Common myeloid progenitor, CD34-positive (primary cell): ENCODE data around the gene SEC23A.
"Not testable (repeated sequence)": the region's sequence is repeated elsewhere in the genome, so short reads cannot be mapped to it uniquely, and the experiment has no call there.

Source experiments
- CTCF ChIA-PET: fragments of 350-600 bp; sonication (Branson Sonifier 250); formaldehyde crosslinking; loops from one replicate; lab custom pipeline; 2021; ENCODE audit warnings: antibody characterized with exemption; lab: Charles Lee
- POLR2A ChIA-PET: fragments of 350-600 bp; sonication (Branson Sonifier 250); formaldehyde crosslinking; loops from one replicate; lab custom pipeline; 2021; ENCODE audit warnings: antibody characterized with exemption; lab: Charles Lee
- DNase-seq, 3 donors: peaks; one replicate each; pipeline versions ENCODE4 v3.0.0 to v3.0.0-alpha.2; 2013
- H3K27ac ChIP-seq, 2 experiments: 1 replicate in 1 of 2; 2 replicates in 1 of 2; pipeline ENCODE4 v1.7.0; 2013; ENCODE audit warnings: inconsistent platforms in 2 of 2, low read length in 2 of 2, mild to moderate bottlenecking in 2 of 2, low read depth in 1 of 2, moderate library complexity in 1 of 2; ENCODE audit not compliant: severe bottlenecking in 2 of 2, insufficient read depth in 1 of 2, poor library complexity in 1 of 2
- H3K27me3 ChIP-seq, 5 experiments: replicated peaks in 2 of 5; 1 replicate in 3 of 5; 2 replicates in 2 of 5; pipeline versions ENCODE4 v1.6.1 to v1.7.0; 2013; ENCODE audit warnings: low read length in 4 of 5, mild to moderate bottlenecking in 2 of 5, moderate library complexity in 2 of 5, inconsistent platforms in 1 of 5; ENCODE audit not compliant: insufficient read depth in 5 of 5, control insufficient read depth in 4 of 5
- H3K36me3 ChIP-seq, 4 experiments: 1 replicate in 2 of 4; 2 replicates in 2 of 4; pipeline versions ENCODE4 v1.6.1 to v1.7.0; 2013; ENCODE audit warnings: low read length in 3 of 4, control low read depth in 1 of 4, mild to moderate bottlenecking in 1 of 4; ENCODE audit not compliant: control insufficient read depth in 4 of 4, insufficient read depth in 4 of 4
- H3K4me1 ChIP-seq, 4 experiments: 1 replicate in 3 of 4; 2 replicates in 1 of 4; pipeline versions ENCODE4 v1.6.1 to v1.7.1; 2013; ENCODE audit warnings: low read length in 3 of 4, mild to moderate bottlenecking in 3 of 4, control low read depth in 1 of 4, inconsistent platforms in 1 of 4, moderate library complexity in 1 of 4; ENCODE audit not compliant: control insufficient read depth in 4 of 4, insufficient read depth in 4 of 4; ENCODE audit errors: control extremely low read depth in 1 of 4
- H3K4me3 ChIP-seq, 7 experiments: 1 replicate in 4 of 7; 2 replicates in 3 of 7; pipeline versions ENCODE4 v1.5.1 to v1.7.0; 2013; ENCODE audit warnings: mild to moderate bottlenecking in 7 of 7, low read length in 6 of 7, moderate library complexity in 6 of 7, inconsistent platforms in 2 of 7, low read depth in 2 of 7, control low read depth in 1 of 7; ENCODE audit not compliant: insufficient read depth in 4 of 7, control insufficient read depth in 1 of 7; ENCODE audit errors: extremely low read depth in 1 of 7
- H3K9me3 ChIP-seq, 5 experiments: 1 replicate in 4 of 5; 2 replicates in 1 of 5; pipeline versions ENCODE4 v1.6.1 to v1.7.1; 2013; ENCODE audit warnings: low read length in 4 of 5, mild to moderate bottlenecking in 2 of 5, inconsistent platforms in 1 of 5, low read depth in 1 of 5, moderate library complexity in 1 of 5; ENCODE audit not compliant: control insufficient read depth in 4 of 5, insufficient read depth in 2 of 5; ENCODE audit errors: control extremely low read depth in 1 of 5
- WGBS: methylation state at CpG from one replicate; pipeline ENCODE4 v1.1.5; 2013; ENCODE audit not compliant: insufficient coverage; 5-methylcytosine and 5-hydroxymethylcytosine counted together

SEC23A gene

GRCh38 chr14:39050389-39050788 is 52.6 kb downstream of the SEC23A start:
- Histone ChIP-seq H3K36me3 (peaks cover 38 to 81% (median 55%) of the 10 kb centered on the region in 4 experiments), H3K4me1 (no peaks in the 10 kb centered on the region), H3K4me3 (no peak overlapping the region), H3K27ac (no peak overlapping the region), H3K9me3 (peaks cover 0 to 20% (median 1%) of the 10 kb centered on the region in 5 experiments), H3K27me3 (no peaks in the 10 kb centered on the region)
- WGBS: 93% methylated on average over 2 of the region's 2 CpGs
- ChIA-PET CTCF (no interaction called here), POLR2A (no interaction called here)
- DNase-seq: no peak

GRCh38 chr14:39045889-39046288 is 57.1 kb downstream of the SEC23A start:
- H3K4me1 ChIP-seq, POLR2A ChIA-PET, CTCF ChIA-PET: not testable (repeated sequence)

GRCh38 chr14:39043352-39043943 is 59.6 kb downstream of the SEC23A start:
- Histone ChIP-seq H3K9me3 (no peaks in the 10 kb centered on the region), H3K4me1 (peaks cover 0 to 2% (median 0%) of the 10 kb centered on the region in 4 experiments), H3K36me3 (peaks cover 18 to 65% (median 36%) of the 10 kb centered on the region in 4 experiments), H3K27ac (no peak overlapping the region), H3K27me3 (no peaks in the 10 kb centered on the region), H3K4me3 (no peak overlapping the region)
- no peak for DNase-seq
- 100% methylated on average over 1 of the region's 1 CpG for WGBS
- ChIA-PET CTCF (no interaction called here), POLR2A (no interaction called here)

More at GRCh38 chr14:39045889-39046288, 57.1 kb downstream of the SEC23A start:
- not testable (repeated sequence) for DNase-seq, H3K4me3 ChIP-seq, H3K27ac ChIP-seq, H3K9me3 ChIP-seq, H3K27me3 ChIP-seq
- H3K36me3 ChIP-seq: peaks cover 21 to 60% (median 30%) of the 10 kb centered on the region in 4 experiments
- 99% methylated on average over 6 of the region's 6 CpGs for WGBS

GRCh38 chr14:39040529-39040928 is 62.5 kb downstream of the SEC23A start:
- no peak for DNase-seq
- no peak overlapping the region for H3K4me3 ChIP-seq
- peaks cover 0 to 3% (median 0%) of the 10 kb centered on the region in 4 experiments for H3K4me1 ChIP-seq
- H3K36me3 ChIP-seq: peaks cover 11 to 52% (median 28%) of the 10 kb centered on the region in 4 experiments
- no peak overlapping the region for H3K27ac ChIP-seq
- CTCF ChIA-PET: no interaction called here
- H3K27me3 ChIP-seq: no peaks in the 10 kb centered on the region
- no peaks in the 10 kb centered on the region for H3K9me3 ChIP-seq
- POLR2A ChIA-PET: no interaction called here
- no CpG with 5 or more reads among the region's 2 CpGs for WGBS

GRCh38 chr14:39038542-39038941 is 64.5 kb downstream of the SEC23A start:
- Histone ChIP-seq H3K27me3 (no peaks in the 10 kb centered on the region), H3K27ac (no peak overlapping the region), H3K9me3 (no peaks in the 10 kb centered on the region), H3K4me1 (peaks cover 0 to 3% (median 0%) of the 10 kb centered on the region in 4 experiments), H3K36me3 (peaks cover 7 to 40% (median 26%) of the 10 kb centered on the region in 4 experiments), H3K4me3 (no peak overlapping the region)
- DNase-seq: no peak
- ChIA-PET CTCF (no interaction called here), POLR2A (no interaction called here)
- 50% methylated on average over 1 of the region's 2 CpGs for WGBS

GRCh38 chr14:39036760-39037159 is 66.3 kb downstream of the SEC23A start:
- Histone ChIP-seq H3K27me3 (no peaks in the 10 kb centered on the region), H3K4me1 (peaks cover 0 to 3% (median 0%) of the 10 kb centered on the region in 4 experiments), H3K27ac (no peak overlapping the region), H3K36me3 (peaks cover 5 to 41% (median 25%) of the 10 kb centered on the region in 4 experiments), H3K4me3 (no peak overlapping the region), H3K9me3 (no peaks in the 10 kb centered on the region)
- 99% methylated on average over 5 of the region's 5 CpGs for WGBS
- DNase-seq: no peak
- CTCF ChIA-PET: no interaction called here
- POLR2A ChIA-PET: no interaction called here

- ChIA-PET POLR2A (no interaction called here), CTCF (no interaction called here)
- Histone ChIP-seq H3K4me1 (peaks cover 0 to 3% (median 0%) of the 10 kb centered on the region in 4 experiments), H3K9me3 (no peaks in the 10 kb centered on the region), H3K36me3 (peaks cover 3 to 46% (median 26%) of the 10 kb centered on the region in 4 experiments), H3K4me3 (no peak overlapping the region), H3K27ac (no peak overlapping the region), H3K27me3 (no peaks in the 10 kb centered on the region)
- DNase-seq: no peak
Observed at GRCh38 chr14:39035336-39035735, 67.7 kb downstream of the SEC23A start.
